OCI-LY3 (cell line): ENCODE data around the gene PITPNC1.

Source experiments
- H2AFZ ChIP-seq: fragments of 200-600, 300-600 bp; shearing (Covaris generic); 2 replicates; pipeline ENCODE4 v1.6.0; 2014; ENCODE audit warnings: antibody characterized with exemption, low read depth, low read length
- H3K27ac ChIP-seq: fragments of 200-600, 300-600 bp; sonication (generic); 2 replicates; pipeline ENCODE4 v1.5.1; 2014; ENCODE audit warnings: mild to moderate bottlenecking, low read length, moderate library complexity, mixed read lengths
- H3K27me3 ChIP-seq: fragments of 200-600, 300-600 bp; sonication (generic); 2 replicates; pipeline ENCODE4 v1.6.1; 2014; ENCODE audit warnings: low read depth, low read length, mixed read lengths
- H3K36me3 ChIP-seq: fragments of 200-600, 300-600 bp; sonication (generic); replicated peaks from 2 replicates; pipeline ENCODE3; 2014; ENCODE audit warnings: low read depth, low read length, mixed read lengths
- H3K4me1 ChIP-seq: fragments of 300-600, 200-600 bp; sonication (generic); 2 replicates; pipeline ENCODE4 v1.6.1; 2014; ENCODE audit warnings: low read length, mixed read lengths
- H3K4me2 ChIP-seq: fragments of 200-600, 300-600 bp; sonication (generic); 2 replicates; pipeline ENCODE4 v1.6.1; 2014; ENCODE audit warnings: low read length, mixed read lengths
- H3K4me3 ChIP-seq: fragments of 300-600, 200-600 bp; sonication (generic); 2 replicates; pipeline ENCODE4 v1.5.1; 2014; ENCODE audit warnings: antibody characterized with exemption, mild to moderate bottlenecking, low read length, moderate library complexity
- H3K79me2 ChIP-seq: fragments of 300-600, 200-600 bp; shearing (Covaris generic); 2 replicates; pipeline ENCODE4 v1.6.1; 2014; ENCODE audit warnings: mild to moderate bottlenecking, low read length, mixed read lengths
- H3K9ac ChIP-seq: fragments of 300-600, 200-600 bp; shearing (Covaris generic); 2 replicates; pipeline ENCODE4 v1.6.0; 2014; ENCODE audit warnings: mild to moderate bottlenecking, low read length, moderate library complexity
- H3K9me3 ChIP-seq: fragments of 200-600, 300-600 bp; shearing (Covaris generic); 2 replicates; pipeline ENCODE4 v1.6.1; 2014; ENCODE audit warnings: low read length, mixed read lengths; ENCODE audit not compliant: insufficient read depth
- H4K20me1 ChIP-seq: fragments of 200-600, 300-600 bp; sonication (generic); 2 replicates; pipeline ENCODE4 v1.6.1; 2016; ENCODE audit warnings: low read length, mixed read lengths; ENCODE audit not compliant: insufficient read depth
- CTCF ChIP-seq: fragments of 200-600, 300-600 bp; sonication (generic); IDR thresholded peaks from 2 replicates; pipeline ENCODE4 v1.5.1; 2014; ENCODE audit warnings: antibody characterized with exemption, low read length, low read depth
- EZH2phosphoT487 ChIP-seq: fragments of 200-600 bp; shearing (Covaris generic); IDR thresholded peaks from 2 replicates; pipeline ENCODE4 v1.6.1; 2018; ENCODE audit warnings: antibody characterized with exemption, mixed run types, low read depth

PITPNC1 gene

GRCh38 chr17:67500261-67500660 lies 123.2 kb downstream of the PITPNC1 start:
- no peaks in the 10 kb centered on the region for H3K27me3 ChIP-seq
- H3K9ac ChIP-seq = no peak overlapping the region
- no peak overlapping the region for H3K4me2 ChIP-seq
- no peaks in the 10 kb centered on the region; the same call in 1 of the 2 replicates for H4K20me1 ChIP-seq
- no peak overlapping the region for H3K27ac ChIP-seq
- peaks cover 10% of the 10 kb centered on the region for H3K79me2 ChIP-seq
- no peaks in the 10 kb centered on the region for H3K4me1 ChIP-seq
- no peaks in the 10 kb centered on the region for H3K9me3 ChIP-seq
- TF ChIP-seq EZH2phosphoT487 = no peak
- TF ChIP-seq CTCF = no peak
- H2AFZ ChIP-seq = no peak overlapping the region
- H3K4me3 ChIP-seq = no peak overlapping the region
- H3K36me3 ChIP-seq = no peaks in the 10 kb centered on the region

- H3K27me3 ChIP-seq = no peaks in the 10 kb centered on the region
- H3K4me3 ChIP-seq = no peak overlapping the region
- H3K27ac ChIP-seq = no peak overlapping the region
- no peaks in the 10 kb centered on the region; the same call in 1 of the 2 replicates for H4K20me1 ChIP-seq
- no peak overlapping the region for H3K9ac ChIP-seq
- TF ChIP-seq CTCF (no peak), EZH2phosphoT487 (no peak)
- no peak overlapping the region for H3K4me2 ChIP-seq
- peaks cover 10% of the 10 kb centered on the region for H3K79me2 ChIP-seq
- H2AFZ ChIP-seq = no peak overlapping the region
- H3K9me3 ChIP-seq = no peaks in the 10 kb centered on the region
- H3K36me3 ChIP-seq = no peaks in the 10 kb centered on the region
- H3K4me1 ChIP-seq = no peaks in the 10 kb centered on the region
These were observed 123.7 kb downstream of the PITPNC1 start for GRCh38 chr17:67500677-67501300.

- TF ChIP-seq EZH2phosphoT487 (no peak), CTCF (no peak)
- no peaks in the 10 kb centered on the region for H3K36me3 ChIP-seq
- H3K4me2 ChIP-seq = no peak overlapping the region
- H3K27me3 ChIP-seq = no peaks in the 10 kb centered on the region
- no peak overlapping the region for H3K9ac ChIP-seq
- H3K27ac ChIP-seq = no peak overlapping the region
- no peak overlapping the region for H2AFZ ChIP-seq
- H3K4me1 ChIP-seq = no peaks in the 10 kb centered on the region
- H3K79me2 ChIP-seq = peaks cover 10% of the 10 kb centered on the region
- H4K20me1 ChIP-seq = no peaks in the 10 kb centered on the region; the same call in 1 of the 2 replicates
- no peak overlapping the region for H3K4me3 ChIP-seq
- no peaks in the 10 kb centered on the region for H3K9me3 ChIP-seq
These were observed 125.1 kb downstream of the PITPNC1 start for GRCh38 chr17:67502151-67502550.

- no peaks in the 10 kb centered on the region for H3K9me3 ChIP-seq
- no peaks in the 10 kb centered on the region for H3K27me3 ChIP-seq
- no peak overlapping the region for H3K4me2 ChIP-seq
- H3K4me1 ChIP-seq = no peaks in the 10 kb centered on the region
- H3K79me2 ChIP-seq = peaks cover 10% of the 10 kb centered on the region
- H3K9ac ChIP-seq = no peak overlapping the region
- no peak overlapping the region for H3K4me3 ChIP-seq
- H4K20me1 ChIP-seq = no peaks in the 10 kb centered on the region; the same call in 1 of the 2 replicates
- H3K27ac ChIP-seq = no peak overlapping the region
- TF ChIP-seq EZH2phosphoT487 (no peak), CTCF (no peak)
- H2AFZ ChIP-seq = no peak overlapping the region
- H3K36me3 ChIP-seq = no peaks in the 10 kb centered on the region
These were observed 126.1 kb downstream of the PITPNC1 start for GRCh38 chr17:67503184-67503583.
